GM12801 (cell line): Measurements from ENCODE around the gene CBLIF.

Source experiments
- CTCF ChIP-seq: IDR thresholded peaks from one replicate; pipeline ENCODE4 v1.5.1; 2011; ENCODE audit warnings: control low read depth; ENCODE audit not compliant: insufficient read length; ENCODE audit errors: extremely low read depth

Gene CBLIF

GRCh38 chr11:59791639-59792038 is 53.7 kb downstream of the CBLIF start:
- TF ChIP-seq CTCF: no peak

GRCh38 chr11:59787816-59788215 is 57.5 kb downstream of the CBLIF start:
- TF ChIP-seq CTCF: no peak

- no peak for TF ChIP-seq CTCF
Measured at GRCh38 chr11:59787255-59787588, 58.1 kb downstream of the CBLIF start.

- no peak for TF ChIP-seq CTCF
Measured at GRCh38 chr11:59785818-59786217, 59.5 kb downstream of the CBLIF start.

GRCh38 chr11:59783632-59784090 is 61.6 kb downstream of the CBLIF start:
- TF ChIP-seq CTCF: no peak

GRCh38 chr11:59782080-59782479 is 63.2 kb downstream of the CBLIF start:
- TF ChIP-seq CTCF: no peak

GRCh38 chr11:59779487-59779886 is 65.8 kb downstream of the CBLIF start:
- TF ChIP-seq CTCF: no peak
